Rectal smooth muscle tissue (tissue), 1 donor: ENCODE results near the gene TCEANC2.
"Not testable (repeated sequence)": the region's sequence is repeated elsewhere in the genome, so short reads cannot be mapped to it uniquely, and the experiment has no call there.

Experiments
- H3K27ac ChIP-seq: one replicate; pipeline ENCODE4 v1.7.0; 2013; ENCODE audit warnings: low read depth, low read length, inconsistent platforms
- H3K27me3 ChIP-seq: one replicate; pipeline ENCODE4 v1.7.0; 2013; ENCODE audit warnings: low read length; ENCODE audit not compliant: control insufficient read depth, insufficient read depth
- H3K36me3 ChIP-seq: one replicate; pipeline ENCODE4 v1.7.0; 2013; ENCODE audit warnings: low read length; ENCODE audit not compliant: control insufficient read depth, insufficient read depth
- H3K4me1 ChIP-seq: one replicate; pipeline ENCODE4 v1.7.0; 2013; ENCODE audit warnings: low read length; ENCODE audit not compliant: control insufficient read depth, insufficient read depth
- H3K4me3 ChIP-seq: one replicate; pipeline ENCODE4 v1.7.0; 2013; ENCODE audit warnings: low read length
- H3K9ac ChIP-seq: one replicate; pipeline ENCODE4 v1.7.0; 2013; ENCODE audit warnings: low read length

TCEANC2 gene

DNA sequence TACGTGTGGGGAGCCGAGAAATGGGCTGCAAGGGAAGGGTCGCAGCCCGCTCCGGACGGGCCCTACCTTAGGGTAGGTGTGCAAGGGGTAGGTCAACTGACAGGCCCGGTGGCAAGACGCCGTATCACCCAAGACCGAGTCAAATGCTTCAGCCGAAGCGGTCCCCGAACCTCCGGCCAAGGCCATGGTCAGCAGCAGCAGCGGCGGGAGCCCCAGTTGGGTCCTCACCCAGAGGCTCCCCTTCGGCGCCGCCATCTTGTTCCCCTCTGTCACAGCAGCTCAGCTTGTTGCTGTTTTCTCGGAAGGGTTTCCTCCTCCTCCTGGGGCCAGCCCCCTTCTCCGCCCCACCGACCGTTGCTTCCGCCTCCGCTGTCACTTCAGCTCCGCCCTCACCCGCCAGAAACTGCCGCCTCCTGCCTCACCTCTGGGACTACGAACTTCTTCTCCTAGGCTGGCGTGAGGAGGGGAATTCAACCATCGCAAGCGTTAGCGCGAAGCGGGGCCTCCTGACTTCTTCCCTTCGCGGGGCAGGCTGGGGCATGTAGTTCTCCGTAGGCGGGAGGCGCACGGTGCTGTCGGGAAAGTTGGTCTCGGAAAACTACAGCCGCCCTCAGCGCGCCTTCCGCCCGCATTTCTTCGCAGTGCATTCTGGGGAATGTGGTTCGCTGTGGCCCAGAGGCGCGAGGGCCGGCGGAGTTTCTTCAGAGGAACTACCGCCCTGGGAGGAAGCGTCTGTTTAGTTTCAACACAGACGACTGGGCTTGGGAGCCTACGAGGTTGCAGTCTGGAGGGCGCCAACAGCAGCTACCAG is at the start of gene TCEANC2, which contains the start of gene TMEM59:
TSS of gene TCEANC2 (plus strand) at position 675 of the 811 bp plus-strand sequence. CDS start 815 bp downstream, outside the sequence.
TSS of gene TMEM59 (minus strand) at position 271 of the 811 bp plus-strand sequence. CDS start at position 255, 16 bp downstream.
- H3K4me1 ChIP-seq = peaks cover 5% of the 10 kb centered on the region
- peak within 1 kb of the TSS; percentile 97 for H3K9ac ChIP-seq
- H3K36me3 ChIP-seq = no peaks in the 10 kb centered on the region
- H3K27ac ChIP-seq = peak within 1 kb of the TSS; percentile 96
- peak within 1 kb of the TSS; percentile 100 for H3K4me3 ChIP-seq
- H3K27me3 ChIP-seq = no peaks in the 10 kb centered on the region

DNA sequence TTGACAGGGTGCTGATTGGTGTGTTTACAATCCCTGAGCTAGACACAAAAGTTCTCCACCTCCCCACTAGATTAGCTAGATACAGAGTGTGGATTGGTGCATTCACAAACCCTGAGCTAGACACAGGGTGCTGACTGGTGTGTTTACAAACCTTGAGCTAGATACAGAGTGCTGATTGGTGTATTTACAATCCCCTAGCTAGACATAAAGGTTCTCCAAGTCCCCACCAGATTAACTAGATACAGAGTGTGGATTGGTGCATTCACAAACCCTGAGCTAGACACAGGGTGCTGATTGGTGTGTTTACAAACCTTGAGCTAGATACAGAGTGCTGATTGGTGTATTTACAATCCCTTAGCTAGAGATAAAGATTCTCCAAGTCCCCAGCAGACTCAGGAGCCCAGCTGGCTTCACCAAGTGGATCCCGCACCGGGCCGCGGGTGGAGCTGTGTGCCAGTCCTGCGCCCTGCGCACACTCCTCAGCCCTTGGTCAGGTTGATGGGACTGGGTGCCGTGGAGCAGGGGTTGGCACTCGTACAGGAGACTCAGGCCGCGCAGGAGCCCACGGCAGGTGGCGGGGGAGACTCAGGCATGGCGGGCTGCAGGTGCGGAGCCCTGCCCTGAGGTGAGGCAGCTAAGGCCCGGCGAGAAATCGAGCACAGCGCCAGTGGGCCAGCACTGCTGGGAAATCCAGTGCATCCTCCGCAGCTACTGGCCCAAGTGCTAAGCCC is 49.5 kb upstream of the TCEANC2 start:
- H3K4me1 ChIP-seq, H3K36me3 ChIP-seq, H3K27ac ChIP-seq, H3K9ac ChIP-seq, H3K27me3 ChIP-seq, H3K4me3 ChIP-seq: not testable (repeated sequence)

DNA sequence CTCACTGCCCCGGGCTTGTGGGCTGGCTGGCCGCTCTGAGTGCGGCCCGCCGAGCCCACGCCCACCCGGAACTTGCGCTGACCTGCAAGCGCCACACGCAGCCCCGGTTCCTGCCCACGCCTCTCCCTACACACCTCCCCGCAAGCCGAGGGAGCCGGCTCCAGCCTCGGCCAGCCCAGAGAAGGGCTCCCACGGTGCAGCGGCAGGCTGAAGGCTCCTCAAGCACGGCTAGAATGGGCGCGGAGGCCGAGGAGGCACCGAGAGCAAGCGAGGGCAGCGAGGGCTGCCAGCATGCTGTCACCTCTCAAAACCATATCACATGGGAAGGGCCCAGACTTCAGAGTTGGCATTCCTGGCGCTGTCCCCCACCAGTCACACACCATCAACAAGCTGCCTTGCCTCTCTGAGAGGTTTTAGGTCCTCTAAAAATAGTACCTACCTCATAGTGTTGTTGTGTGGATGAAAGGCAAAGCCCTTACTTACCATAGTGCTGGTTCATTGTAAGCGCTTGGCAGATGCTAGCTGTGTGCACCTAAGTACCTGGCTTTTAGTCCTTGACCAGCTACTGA is 48.8 kb upstream of the TCEANC2 start:
- Histone ChIP-seq H3K4me1 (no peaks in the 10 kb centered on the region), H3K27me3 (no peaks in the 10 kb centered on the region), H3K27ac (no peak overlapping the region), H3K4me3 (no peak overlapping the region), H3K36me3 (no peaks in the 10 kb centered on the region), H3K9ac (no peak overlapping the region)

DNA sequence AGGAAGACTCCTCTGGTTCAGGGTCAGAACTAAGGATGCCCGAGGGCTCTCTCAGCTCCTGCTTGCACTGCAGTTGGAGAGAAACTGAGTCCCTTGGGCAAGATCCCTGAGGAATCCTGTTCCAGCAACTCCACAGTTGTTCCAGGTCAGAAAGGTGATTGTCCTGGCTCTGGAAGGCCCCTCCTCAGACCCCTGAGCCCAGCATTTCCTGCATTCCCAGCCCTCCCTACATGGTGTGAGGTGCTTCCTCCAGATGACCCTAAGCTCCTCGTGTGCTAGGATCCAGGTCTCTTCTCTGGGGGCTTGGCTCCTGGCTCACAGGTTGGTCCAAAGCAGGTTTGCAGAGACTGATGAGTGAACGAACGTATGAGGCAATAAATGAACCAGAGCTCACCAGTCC is 46.9 kb upstream of the TCEANC2 start:
- H3K27ac ChIP-seq = no peak overlapping the region
- H3K4me3 ChIP-seq = no peak overlapping the region
- H3K36me3 ChIP-seq = no peaks in the 10 kb centered on the region
- H3K27me3 ChIP-seq = no peaks in the 10 kb centered on the region
- no peak overlapping the region for H3K9ac ChIP-seq
- no peaks in the 10 kb centered on the region for H3K4me1 ChIP-seq

DNA sequence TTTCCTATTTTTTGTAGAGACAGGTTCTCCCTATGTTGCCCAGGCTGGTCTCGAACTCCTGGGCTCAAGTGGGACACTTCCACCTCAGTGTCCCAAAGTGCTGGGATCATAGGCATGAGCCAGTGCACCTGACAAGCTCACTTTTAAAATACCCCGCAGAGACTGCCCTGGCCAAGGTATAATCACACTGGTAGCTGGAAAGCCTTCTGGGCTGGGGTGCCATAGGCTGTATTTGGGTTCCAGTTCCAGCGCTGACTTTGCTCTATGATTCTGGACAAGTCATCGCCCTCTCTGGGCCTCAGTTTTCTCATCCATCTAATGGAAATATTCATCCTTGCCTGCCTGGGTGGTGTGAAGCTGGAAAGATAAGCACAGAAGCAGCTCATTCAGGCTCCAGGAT is 45.8 kb upstream of the TCEANC2 start:
- Histone ChIP-seq H3K27ac (no peak overlapping the region), H3K4me1 (no peaks in the 10 kb centered on the region), H3K9ac (no peak overlapping the region), H3K27me3 (no peaks in the 10 kb centered on the region), H3K36me3 (no peaks in the 10 kb centered on the region), H3K4me3 (no peak overlapping the region)

DNA sequence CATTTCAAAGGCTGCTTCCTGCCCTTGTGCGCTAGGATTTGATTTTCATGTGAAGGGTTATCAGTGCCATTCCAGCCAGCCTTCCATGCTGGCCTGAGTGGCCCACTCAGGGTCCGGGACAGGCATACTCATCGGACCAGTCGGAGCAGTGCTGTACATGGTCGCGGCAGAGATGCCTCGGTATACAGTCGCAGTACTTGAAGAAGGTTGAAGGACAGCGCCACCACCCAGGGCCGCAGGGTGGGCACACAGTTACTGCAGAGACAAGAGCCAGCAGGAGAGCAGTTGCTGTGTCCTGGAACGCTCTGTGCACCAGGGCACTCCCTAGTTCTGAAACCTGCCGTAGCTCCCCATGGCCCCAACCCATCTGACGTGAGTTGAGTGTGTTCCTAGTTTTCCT is 44.5 kb upstream of the TCEANC2 start:
- no peaks in the 10 kb centered on the region for H3K36me3 ChIP-seq
- H3K4me3 ChIP-seq = no peak overlapping the region
- H3K9ac ChIP-seq = no peak overlapping the region
- H3K27me3 ChIP-seq = no peaks in the 10 kb centered on the region
- H3K4me1 ChIP-seq = no peaks in the 10 kb centered on the region
- H3K27ac ChIP-seq = no peak overlapping the region

DNA sequence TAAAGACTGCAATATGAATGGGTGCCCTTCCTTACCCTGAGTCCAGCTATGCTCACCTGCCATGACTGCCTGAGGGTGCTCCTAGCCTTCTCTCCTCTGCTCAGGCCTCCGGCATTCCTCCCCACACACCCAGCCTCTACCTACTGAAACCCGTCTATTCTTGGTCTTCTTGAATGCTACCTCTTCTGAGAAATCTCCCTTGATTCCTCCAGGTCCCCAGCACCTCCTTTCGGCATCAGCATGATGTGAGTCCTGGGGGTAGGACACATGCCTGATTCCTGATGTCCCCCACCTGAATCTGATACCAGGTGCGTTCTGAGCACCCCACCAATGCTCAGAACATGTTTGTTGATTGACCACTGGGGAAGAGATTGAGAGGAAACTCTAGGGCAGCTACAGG is 44.0 kb upstream of the TCEANC2 start:
- H3K36me3 ChIP-seq = no peaks in the 10 kb centered on the region
- no peak overlapping the region for H3K27ac ChIP-seq
- H3K4me3 ChIP-seq = no peak overlapping the region
- no peak overlapping the region for H3K9ac ChIP-seq
- no peaks in the 10 kb centered on the region for H3K27me3 ChIP-seq
- no peaks in the 10 kb centered on the region for H3K4me1 ChIP-seq

DNA sequence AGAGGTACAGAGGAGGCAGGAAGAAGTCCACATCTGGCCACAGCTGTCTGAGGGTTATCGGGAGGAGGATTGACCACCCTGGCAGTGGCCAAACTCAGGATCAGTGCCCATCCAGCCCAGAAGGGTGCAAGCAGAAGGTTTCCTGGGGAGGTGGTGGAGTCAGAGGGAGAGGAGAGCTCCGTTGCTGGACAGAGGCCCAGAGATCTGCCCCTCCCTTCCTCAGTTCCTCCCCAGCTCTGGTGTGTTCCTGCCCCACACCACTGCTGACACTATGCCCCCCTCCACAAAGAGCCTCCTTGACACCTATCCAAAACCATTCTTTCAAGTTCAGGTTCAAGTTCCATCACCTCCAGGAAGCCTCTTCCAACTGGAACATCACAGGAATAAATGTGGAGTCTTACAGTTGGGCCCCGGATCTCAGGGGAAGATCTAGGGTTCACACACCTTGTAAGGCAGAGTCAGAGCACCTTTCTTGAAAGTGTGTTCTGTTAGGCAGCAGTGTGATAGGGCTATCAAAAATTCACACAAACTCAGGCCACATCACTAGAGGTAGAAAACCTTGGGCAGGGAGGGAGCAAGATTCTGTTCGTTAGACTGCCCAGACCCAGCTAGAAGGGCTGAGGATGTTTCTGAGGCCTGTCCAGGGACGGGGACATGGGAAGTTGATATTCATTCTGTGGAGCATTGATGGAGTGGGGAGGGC is 42.8 kb upstream of the TCEANC2 start:
- H3K4me1 ChIP-seq = no peaks in the 10 kb centered on the region
- H3K36me3 ChIP-seq = no peaks in the 10 kb centered on the region
- H3K27me3 ChIP-seq = no peaks in the 10 kb centered on the region
- no peak overlapping the region for H3K27ac ChIP-seq
- H3K4me3 ChIP-seq = no peak overlapping the region
- H3K9ac ChIP-seq = no peak overlapping the region

DNA sequence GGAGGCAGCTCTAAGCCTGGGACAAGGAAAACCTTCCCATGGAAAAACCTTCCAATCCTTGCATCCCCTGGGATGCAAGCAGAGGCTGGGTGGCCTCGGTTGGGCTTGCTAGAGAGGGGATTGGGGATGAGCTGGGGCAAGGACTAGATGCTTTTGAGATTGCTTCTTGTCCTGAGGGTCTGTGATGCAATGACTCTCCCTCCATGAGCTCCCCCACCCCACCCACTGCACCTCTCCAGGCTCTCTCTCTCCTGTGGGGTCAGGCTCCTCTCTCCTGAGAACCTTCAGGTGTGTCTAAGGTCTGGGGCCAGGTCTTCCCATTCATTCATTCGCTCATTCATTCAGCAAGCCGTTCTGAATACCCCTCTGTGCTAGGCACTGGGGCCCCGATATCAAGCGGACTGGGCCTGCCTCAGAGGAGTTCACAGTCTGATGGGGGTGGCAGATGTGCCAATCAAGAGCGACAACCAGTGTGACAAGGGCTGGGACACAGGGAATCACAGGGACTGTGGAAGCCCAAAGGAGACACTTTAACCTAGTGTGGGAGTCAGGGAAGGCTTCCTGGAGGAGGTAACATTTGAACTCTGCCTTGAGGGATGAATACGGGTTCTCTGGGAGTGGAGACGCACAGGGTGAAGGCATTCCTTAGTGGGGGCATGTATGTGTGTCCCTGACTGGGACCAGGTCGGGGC is 41.9 kb upstream of the TCEANC2 start:
- no peaks in the 10 kb centered on the region for H3K4me1 ChIP-seq
- H3K27me3 ChIP-seq = no peaks in the 10 kb centered on the region

DNA sequence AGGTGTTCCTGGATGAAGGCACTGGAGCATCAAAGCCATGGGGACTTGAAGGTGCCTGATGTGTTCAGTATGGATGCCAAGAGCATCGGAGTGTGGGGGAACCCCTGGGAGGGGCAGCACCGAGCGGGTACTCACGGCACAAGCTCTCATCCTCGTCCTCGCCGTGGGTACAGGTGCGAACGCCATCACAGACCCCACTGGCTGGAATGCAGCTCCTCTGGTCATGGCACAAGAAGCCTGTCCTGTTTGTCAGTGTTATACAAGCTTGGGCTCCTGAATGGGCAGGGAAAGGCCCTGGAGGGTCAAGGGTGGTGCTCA is 41.4 kb upstream of the TCEANC2 start:
- Histone ChIP-seq H3K4me3 (no peak overlapping the region), H3K36me3 (no peaks in the 10 kb centered on the region), H3K27ac (no peak overlapping the region), H3K4me1 (no peaks in the 10 kb centered on the region), H3K9ac (no peak overlapping the region), H3K27me3 (no peaks in the 10 kb centered on the region)

More for the DNA sequence above, 41.9 kb upstream of the TCEANC2 start:
- no peak overlapping the region for H3K4me3 ChIP-seq
- no peaks in the 10 kb centered on the region for H3K36me3 ChIP-seq
- no peak overlapping the region for H3K27ac ChIP-seq
- no peak overlapping the region for H3K9ac ChIP-seq

DNA sequence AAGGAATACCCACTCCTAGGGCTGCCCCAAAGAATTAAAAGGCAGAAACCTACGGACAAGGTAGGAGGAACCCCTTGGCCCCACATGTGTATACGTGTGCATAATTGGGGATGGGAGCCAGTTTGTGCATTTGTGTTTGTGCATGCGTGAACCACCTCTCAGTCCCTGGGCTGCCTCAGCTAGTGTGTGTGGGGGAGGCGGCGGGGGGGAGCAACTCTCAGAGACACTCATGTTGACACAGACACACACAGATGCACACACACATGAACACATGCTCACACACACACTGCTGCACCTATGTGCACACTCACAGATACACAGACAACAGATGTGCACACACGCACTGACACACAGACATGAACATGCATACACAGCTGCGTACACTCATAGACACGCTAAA is 40.5 kb upstream of the TCEANC2 start:
- H3K27ac ChIP-seq = no peak overlapping the region

More for the DNA sequence above, 40.5 kb upstream of the TCEANC2 start:
- H3K9ac ChIP-seq = no peak overlapping the region
- H3K4me1 ChIP-seq = no peaks in the 10 kb centered on the region
- no peaks in the 10 kb centered on the region for H3K27me3 ChIP-seq
- no peaks in the 10 kb centered on the region for H3K36me3 ChIP-seq
- H3K4me3 ChIP-seq = no peak overlapping the region
